Kidney (tissue), 14 donors: ENCODE measurements around the gene KLK10. TPM values are rescaled to one million over a fixed set of nuclear protein-coding genes. Genes with fewer than 3 reads are reported as not detected.

Experiments used
- DNase-seq, 5 donors: peaks; one replicate each; pipeline ENCODE4 v3.0.0-alpha.2; 2013 to 2020
- FAIRE-seq: peaks from 2 replicates; lab custom pipeline; 2012; peaks lifted over from hg19 to GRCh38; lab: Jason Lieb, UNC
- H3K27ac ChIP-seq, 2 donors: one replicate each; pipeline ENCODE4 v1.7.0; 2013; ENCODE audit warnings: low read depth in 2 of 2, low read length in 2 of 2, inconsistent platforms in 1 of 2
- H3K27me3 ChIP-seq: one replicate; pipeline ENCODE4 v1.7.1; 2013; ENCODE audit warnings: low read length, inconsistent platforms; ENCODE audit not compliant: control insufficient read depth, insufficient read depth
- H3K36me3 ChIP-seq, 3 donors: one replicate each; pipeline versions ENCODE4 v1.7.0 to v1.7.1; 2013; ENCODE audit warnings: low read length in 3 of 3, control low read depth in 1 of 3, inconsistent platforms in 1 of 3; ENCODE audit not compliant: insufficient read depth in 3 of 3, control insufficient read depth in 2 of 3
- H3K4me1 ChIP-seq, 3 donors: one replicate each; pipeline versions ENCODE4 v1.7.0 to v1.7.1; 2013; ENCODE audit warnings: low read length in 3 of 3, inconsistent platforms in 1 of 3, low read depth in 1 of 3; ENCODE audit not compliant: control insufficient read depth in 2 of 3, insufficient read depth in 2 of 3
- H3K4me3 ChIP-seq, 3 donors: one replicate each; pipeline versions ENCODE4 v1.7.0 to v1.8.1; 2013; ENCODE audit warnings: low read length in 3 of 3, control low read depth in 1 of 3, inconsistent platforms in 1 of 3
- H3K9ac ChIP-seq, 3 donors: one replicate each; pipeline versions ENCODE4 v1.7.0 to v1.7.1; 2013; ENCODE audit warnings: low read length in 3 of 3, control low read depth in 1 of 3, inconsistent platforms in 1 of 3
- H3K9me3 ChIP-seq, 3 donors: one replicate each; pipeline versions ENCODE4 v1.7.0 to v1.7.1; 2013; ENCODE audit warnings: low read length in 3 of 3, control low read depth in 1 of 3, inconsistent platforms in 1 of 3; ENCODE audit not compliant: control insufficient read depth in 2 of 3, insufficient read depth in 1 of 3
- CTCF ChIP-seq: IDR thresholded peaks from 3 replicates; pipeline ENCODE4 v1.5.1; 2012; ENCODE audit warnings: mild to moderate bottlenecking, moderate library complexity, borderline replicate concordance; ENCODE audit not compliant: insufficient read depth; ENCODE audit errors: extremely low read depth
- intact Hi-C: fragments of 100-400 bp; cut with DNase I; formaldehyde crosslinking; loops from one replicate; pipeline ENCODE4 v1.11.1; 2022
- polyA plus RNA-seq: library from polyadenylated mRNA; stranded (reverse); fragments of 350-450 nt; fragmentation: Illumina TruSeq; extraction: RNeasy Lipid Tissue Mini Kit (QIAGEN cat#74804); gene quantifications from one replicate; pipeline ENCODE4 v1.2.3, GENCODE V29; 2014; ENCODE audit warnings: low read depth, low replicate concordance; ENCODE audit not compliant: insufficient read depth
- total RNA-seq: library from RNA; stranded (reverse); fragmentation: NEBNext Ultra II Directional; extraction: Animal tissue kit (Norgen Biotek cat#: 25700); gene quantifications from one replicate; pipeline ENCODE4 v1.2.1, GENCODE V29; 2021
- donor health status: control.
- donor health status: control.
- donor health status: control.
- donor health status: control.
- donor health status: control.
- donor health status: DM: yes; HTN: yes; CAD: no.
- donor health status: Normal renal cell carcinoma (clear cell type).

Gene KLK10
- total and polyA plus RNA-seq, 2 donors from 2014 or later, result 0.63 TPM; not detected in 1

- intact Hi-C loops, result no loop called here
- Histone ChIP-seq H3K9ac (no peak overlapping the region), H3K4me3 (no peak overlapping the region), H3K4me1 (no peaks in the 10 kb centered on the region), H3K36me3 (no peaks in the 10 kb centered on the region), H3K27ac (no peak overlapping the region), H3K27me3 (no peaks in the 10 kb centered on the region), H3K9me3 (no peaks in the 10 kb centered on the region)
- DNase-seq (no peak), FAIRE-seq (no peak)
- TF ChIP-seq CTCF, result no peak
Observed at GRCh38 chr19:51005248-51005647, 14.3 kb downstream of the KLK10 start.

GRCh38 chr19:51003316-51003715 is 16.2 kb downstream of the KLK10 start:
- H3K4me1 ChIP-seq, result no peaks in the 10 kb centered on the region
- H3K4me3 ChIP-seq, result no peak overlapping the region
- no peaks in the 10 kb centered on the region for H3K27me3 ChIP-seq
- H3K27ac ChIP-seq, result no peak overlapping the region
- DNase-seq, result no peak
- no peak overlapping the region for H3K9ac ChIP-seq
- H3K9me3 ChIP-seq, result no peaks in the 10 kb centered on the region
- intact Hi-C loops, result no loop called here
- no peaks in the 10 kb centered on the region for H3K36me3 ChIP-seq
- FAIRE-seq, result no peak
- no peak for TF ChIP-seq CTCF

GRCh38 chr19:51002542-51003311 is 16.8 kb downstream of the KLK10 start:
- DNase-seq (peak in 4 of 5 donors; percentile 80 to 90 (median 85)), FAIRE-seq (no peak)
- no peaks in the 10 kb centered on the region for H3K9me3 ChIP-seq
- H3K4me3 ChIP-seq, result no peak overlapping the region
- no peaks in the 10 kb centered on the region for H3K36me3 ChIP-seq
- H3K9ac ChIP-seq, result no peak overlapping the region
- no peaks in the 10 kb centered on the region for H3K27me3 ChIP-seq
- no peak for TF ChIP-seq CTCF
- intact Hi-C loops, result no loop called here
- H3K4me1 ChIP-seq, result no peaks in the 10 kb centered on the region
- no peak overlapping the region for H3K27ac ChIP-seq
